SK-N-SH treated with all-trans-retinoic acid at 6 μM for 48 hours (cell line): Measurements from ENCODE around the gene MFN2.
A peak's percentile ranks its signal among the peaks of the same experiment; 100 is the strongest.

Experiments
- ATAC-seq: fragments of 200-7000 bp; cut with Tn5 transposase; 3 replicates; pipeline ENCODE4 v1.9.1; 2020; ENCODE audit warnings: mild to moderate bottlenecking, moderate library complexity
- CSDC2 ChIP-seq: fragments of 250-450 bp; sonication (Bioruptor Pico); IDR thresholded peaks from 2 replicates; pipeline ENCODE4 v1.5.0; 2020; ENCODE audit warnings: mild to moderate bottlenecking, moderate library complexity
- GLIS3 ChIP-seq: fragments of 250-450 bp; sonication (Bioruptor Pico); IDR thresholded peaks from 2 replicates; pipeline ENCODE4 v1.5.0; 2020; ENCODE audit warnings: mild to moderate bottlenecking, moderate library complexity
- ISL1 ChIP-seq: fragments of 250-450 bp; sonication (Bioruptor Pico); IDR thresholded peaks from 2 replicates; pipeline ENCODE4 v2.1.2; 2022; ENCODE audit warnings: mild to moderate bottlenecking, moderate library complexity
- OSR1 ChIP-seq: fragments of 250-450 bp; sonication (Bioruptor Pico); IDR thresholded peaks from 2 replicates; pipeline ENCODE4 v1.8.0; 2022; ENCODE audit warnings: moderate library complexity, mild to moderate bottlenecking, inconsistent platforms
- PPARA ChIP-seq: fragments of 250-450 bp; sonication (Bioruptor Pico); IDR thresholded peaks from 2 replicates; pipeline ENCODE4 v1.5.0; 2020; ENCODE audit warnings: mild to moderate bottlenecking, borderline replicate concordance
- RARB ChIP-seq: fragments of 250-450 bp; sonication (Bioruptor Pico); IDR thresholded peaks from 2 replicates; pipeline ENCODE4 v1.8.0; 2021; ENCODE audit warnings: mild to moderate bottlenecking, moderate library complexity
- SNAI2 ChIP-seq: fragments of 250-450 bp; sonication (Bioruptor Pico); IDR thresholded peaks from 2 replicates; pipeline ENCODE4 v1.5.0; 2020; ENCODE audit warnings: mild to moderate bottlenecking, moderate library complexity
- TCF4 ChIP-seq: fragments of 250-450 bp; sonication (Bioruptor Pico); IDR thresholded peaks from 2 replicates; pipeline ENCODE4 v1.8.0; 2021; ENCODE audit warnings: mild to moderate bottlenecking, moderate library complexity, borderline replicate concordance
- TOX ChIP-seq: fragments of 250-450 bp; sonication (Bioruptor Pico); IDR thresholded peaks from 2 replicates; pipeline ENCODE4 v1.8.0; 2021; ENCODE audit warnings: mild to moderate bottlenecking, moderate library complexity, borderline replicate concordance
- ZFP3 ChIP-seq: fragments of 250-450 bp; sonication (Bioruptor Pico); IDR thresholded peaks from 2 replicates; pipeline ENCODE4 v1.5.0; 2020; ENCODE audit warnings: mild to moderate bottlenecking, moderate library complexity
- ZFP30 ChIP-seq: fragments of 450-650 bp; formaldehyde crosslinking; IDR thresholded peaks from 2 replicates; pipeline ENCODE4 v1.5.0; 2022; ENCODE audit warnings: mild to moderate bottlenecking, moderate library complexity
- ZNF565 ChIP-seq: fragments of 450-650 bp; formaldehyde crosslinking; conservative IDR thresholded peaks from 2 replicates; pipeline ENCODE4 v1.5.0; 2020; ENCODE audit warnings: low read depth, mild to moderate bottlenecking, moderate library complexity
- ZNF70 ChIP-seq: fragments of 450-650 bp; formaldehyde crosslinking; IDR thresholded peaks from 2 replicates; pipeline ENCODE4 v1.5.0; 2020; ENCODE audit warnings: mild to moderate bottlenecking, moderate library complexity
- ZNF8 ChIP-seq: fragments of 450-650 bp; formaldehyde crosslinking; IDR thresholded peaks from 2 replicates; pipeline ENCODE4 v1.5.0; 2020; ENCODE audit warnings: mild to moderate bottlenecking, moderate library complexity
- TF ChIP-seq, protein P1 (sequence below): fragments of 250-450 bp; sonication (Bioruptor Pico); IDR thresholded peaks from 2 replicates; pipeline ENCODE4 v1.5.1; 2021; ENCODE audit warnings: mild to moderate bottlenecking, moderate library complexity
- TF ChIP-seq, protein P2 (sequence below): fragments of 250-450 bp; sonication (Bioruptor Pico); IDR thresholded peaks from 2 replicates; pipeline ENCODE4 v1.5.1; 2020; ENCODE audit warnings: low read depth, mild to moderate bottlenecking, moderate library complexity
- TF ChIP-seq, protein P3 (sequence below): fragments of 250-450 bp; sonication (Bioruptor Pico); IDR thresholded peaks from 2 replicates; pipeline ENCODE4 v1.5.0; 2020; ENCODE audit warnings: mild to moderate bottlenecking, moderate library complexity
- TF ChIP-seq, protein P4 (sequence below): fragments of 250-450 bp; sonication (Bioruptor Pico); IDR thresholded peaks from 2 replicates; pipeline ENCODE4 v1.8.0; 2020; ENCODE audit warnings: mild to moderate bottlenecking, moderate library complexity, borderline replicate concordance

Gene MFN2

DNA sequence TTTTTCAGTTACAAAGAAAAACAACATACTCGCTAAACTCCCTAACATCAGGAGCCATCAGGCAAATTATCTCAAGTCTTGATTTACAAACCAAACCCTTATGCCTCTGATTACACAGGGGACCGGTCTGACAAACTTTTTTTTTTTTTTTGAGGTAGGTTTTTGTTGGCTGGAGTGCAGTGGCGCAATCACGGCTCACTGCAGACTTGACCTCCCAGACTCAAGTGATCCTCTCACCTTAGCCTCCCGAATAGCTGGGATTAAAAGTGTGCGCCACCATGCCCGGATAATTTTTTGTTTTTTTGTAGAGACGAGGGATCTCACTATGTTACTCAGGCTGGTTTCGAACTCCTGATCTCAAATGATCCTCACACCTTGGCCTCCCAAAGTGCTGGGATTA is 35.3 kb downstream of the MFN2 start:
- ATAC-seq, result no peak
- TF ChIP-seq GLIS3 (CRISPR knock-in tag) (no peak), OSR1 (no peak), ZNF565 (CRISPR knock-in tag) (no peak), ZNF8 (no peak), RARB (no peak), SNAI2 (no peak), ZNF70 (CRISPR knock-in tag) (no peak), PPARA (CRISPR knock-in tag) (no peak)
- TF ChIP-seq, protein P1, sequence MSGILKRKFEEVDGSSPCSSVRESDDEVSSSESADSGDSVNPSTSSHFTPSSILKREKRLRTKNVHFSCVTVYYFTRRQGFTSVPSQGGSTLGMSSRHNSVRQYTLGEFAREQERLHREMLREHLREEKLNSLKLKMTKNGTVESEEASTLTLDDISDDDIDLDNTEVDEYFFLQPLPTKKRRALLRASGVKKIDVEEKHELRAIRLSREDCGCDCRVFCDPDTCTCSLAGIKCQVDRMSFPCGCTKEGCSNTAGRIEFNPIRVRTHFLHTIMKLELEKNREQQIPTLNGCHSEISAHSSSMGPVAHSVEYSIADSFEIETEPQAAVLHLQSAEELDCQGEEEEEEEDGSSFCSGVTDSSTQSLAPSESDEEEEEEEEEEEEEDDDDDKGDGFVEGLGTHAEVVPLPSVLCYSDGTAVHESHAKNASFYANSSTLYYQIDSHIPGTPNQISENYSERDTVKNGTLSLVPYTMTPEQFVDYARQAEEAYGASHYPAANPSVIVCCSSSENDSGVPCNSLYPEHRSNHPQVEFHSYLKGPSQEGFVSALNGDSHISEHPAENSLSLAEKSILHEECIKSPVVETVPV (CRISPR knock-in tag), result no peak
- TF ChIP-seq, protein P2, sequence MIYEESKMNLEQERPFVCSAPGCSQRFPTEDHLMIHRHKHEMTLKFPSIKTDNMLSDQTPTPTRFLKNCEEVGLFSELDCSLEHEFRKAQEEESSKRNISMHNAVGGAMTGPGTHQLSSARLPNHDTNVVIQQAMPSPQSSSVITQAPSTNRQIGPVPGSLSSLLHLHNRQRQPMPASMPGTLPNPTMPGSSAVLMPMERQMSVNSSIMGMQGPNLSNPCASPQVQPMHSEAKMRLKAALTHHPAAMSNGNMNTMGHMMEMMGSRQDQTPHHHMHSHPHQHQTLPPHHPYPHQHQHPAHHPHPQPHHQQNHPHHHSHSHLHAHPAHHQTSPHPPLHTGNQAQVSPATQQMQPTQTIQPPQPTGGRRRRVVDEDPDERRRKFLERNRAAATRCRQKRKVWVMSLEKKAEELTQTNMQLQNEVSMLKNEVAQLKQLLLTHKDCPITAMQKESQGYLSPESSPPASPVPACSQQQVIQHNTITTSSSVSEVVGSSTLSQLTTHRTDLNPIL (CRISPR knock-in tag), result no peak

GRCh38 chr1:12016182-12016581 is 35.9 kb downstream of the MFN2 start:
- ATAC-seq, result no peak
- TF ChIP-seq ZFP3, result no peak
- no peak for TF ChIP-seq ZNF565 (CRISPR knock-in tag)
- no peak for TF ChIP-seq TCF4 (CRISPR knock-in tag)
- TF ChIP-seq, protein P3, sequence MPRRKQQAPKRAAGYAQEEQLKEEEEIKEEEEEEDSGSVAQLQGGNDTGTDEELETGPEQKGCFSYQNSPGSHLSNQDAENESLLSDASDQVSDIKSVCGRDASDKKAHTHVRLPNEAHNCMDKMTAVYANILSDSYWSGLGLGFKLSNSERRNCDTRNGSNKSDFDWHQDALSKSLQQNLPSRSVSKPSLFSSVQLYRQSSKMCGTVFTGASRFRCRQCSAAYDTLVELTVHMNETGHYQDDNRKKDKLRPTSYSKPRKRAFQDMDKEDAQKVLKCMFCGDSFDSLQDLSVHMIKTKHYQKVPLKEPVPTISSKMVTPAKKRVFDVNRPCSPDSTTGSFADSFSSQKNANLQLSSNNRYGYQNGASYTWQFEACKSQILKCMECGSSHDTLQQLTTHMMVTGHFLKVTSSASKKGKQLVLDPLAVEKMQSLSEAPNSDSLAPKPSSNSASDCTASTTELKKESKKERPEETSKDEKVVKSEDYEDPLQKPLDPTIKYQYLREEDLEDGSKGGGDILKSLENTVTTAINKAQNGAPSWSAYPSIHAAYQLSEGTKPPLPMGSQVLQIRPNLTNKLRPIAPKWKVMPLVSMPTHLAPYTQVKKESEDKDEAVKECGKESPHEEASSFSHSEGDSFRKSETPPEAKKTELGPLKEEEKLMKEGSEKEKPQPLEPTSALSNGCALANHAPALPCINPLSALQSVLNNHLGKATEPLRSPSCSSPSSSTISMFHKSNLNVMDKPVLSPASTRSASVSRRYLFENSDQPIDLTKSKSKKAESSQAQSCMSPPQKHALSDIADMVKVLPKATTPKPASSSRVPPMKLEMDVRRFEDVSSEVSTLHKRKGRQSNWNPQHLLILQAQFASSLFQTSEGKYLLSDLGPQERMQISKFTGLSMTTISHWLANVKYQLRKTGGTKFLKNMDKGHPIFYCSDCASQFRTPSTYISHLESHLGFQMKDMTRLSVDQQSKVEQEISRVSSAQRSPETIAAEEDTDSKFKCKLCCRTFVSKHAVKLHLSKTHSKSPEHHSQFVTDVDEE (CRISPR knock-in tag), result no peak
- no peak for TF ChIP-seq RARB
- TF ChIP-seq ZNF8, result no peak

- TF ChIP-seq ZFP3, result no peak
- no peak for TF ChIP-seq GLIS3 (CRISPR knock-in tag)
- no peak for TF ChIP-seq ZNF8
- no peak for TF ChIP-seq SNAI2
- no peak for TF ChIP-seq CSDC2 (CRISPR knock-in tag)
- TF ChIP-seq, protein P1 (CRISPR knock-in tag), result no peak
- no peak for TF ChIP-seq RARB
- TF ChIP-seq, protein P4, sequence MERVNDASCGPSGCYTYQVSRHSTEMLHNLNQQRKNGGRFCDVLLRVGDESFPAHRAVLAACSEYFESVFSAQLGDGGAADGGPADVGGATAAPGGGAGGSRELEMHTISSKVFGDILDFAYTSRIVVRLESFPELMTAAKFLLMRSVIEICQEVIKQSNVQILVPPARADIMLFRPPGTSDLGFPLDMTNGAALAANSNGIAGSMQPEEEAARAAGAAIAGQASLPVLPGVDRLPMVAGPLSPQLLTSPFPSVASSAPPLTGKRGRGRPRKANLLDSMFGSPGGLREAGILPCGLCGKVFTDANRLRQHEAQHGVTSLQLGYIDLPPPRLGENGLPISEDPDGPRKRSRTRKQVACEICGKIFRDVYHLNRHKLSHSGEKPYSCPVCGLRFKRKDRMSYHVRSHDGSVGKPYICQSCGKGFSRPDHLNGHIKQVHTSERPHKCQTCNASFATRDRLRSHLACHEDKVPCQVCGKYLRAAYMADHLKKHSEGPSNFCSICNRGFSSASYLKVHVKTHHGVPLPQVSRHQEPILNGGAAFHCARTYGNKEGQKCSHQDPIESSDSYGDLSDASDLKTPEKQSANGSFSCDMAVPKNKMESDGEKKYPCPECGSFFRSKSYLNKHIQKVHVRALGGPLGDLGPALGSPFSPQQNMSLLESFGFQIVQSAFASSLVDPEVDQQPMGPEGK, result no peak
- TF ChIP-seq PPARA (CRISPR knock-in tag), result no peak
- no peak for TF ChIP-seq TCF4 (CRISPR knock-in tag)
- TF ChIP-seq TOX, result no peak
- no peak for TF ChIP-seq ZNF565 (CRISPR knock-in tag)
- no peak for TF ChIP-seq OSR1
- no peak for TF ChIP-seq ZFP30 (CRISPR knock-in tag)
- no peak for TF ChIP-seq ISL1 (CRISPR knock-in tag)
- TF ChIP-seq, protein P2 (CRISPR knock-in tag), result no peak
- TF ChIP-seq, all 23 proteins: peak for 0
- ATAC-seq, result peak; percentile 9
Observed at GRCh38 chr1:12019858-12020509, 39.7 kb downstream of the MFN2 start.
